A673 (cell line): ENCODE results near the gene STK10. TPM values are rescaled to one million over a fixed set of nuclear protein-coding genes. Genes with fewer than 3 reads are reported as not detected.

Source experiments
- BruUV-seq: library from RNA; stranded (reverse); fragments of 400-500 nt; replicated peaks from 2 replicates; lab custom pipeline; 2021; lab: Mats Ljungman, UMichigan
- CTCF ChIA-PET: fragments of 300-600 bp; sonication (Branson Sonifier 250); formaldehyde crosslinking; loops from one replicate; lab custom pipeline; 2022; ENCODE audit warnings: antibody characterized with exemption; lab: Charles Lee
- POLR2A ChIA-PET: fragments of 300-600 bp; sonication (Branson Sonifier 250); formaldehyde crosslinking; loops from one replicate; lab custom pipeline; 2022; ENCODE audit warnings: antibody characterized with exemption; ENCODE audit not compliant: low non-redundant PET; lab: Charles Lee
- DNase-seq: peaks from one replicate; pipeline ENCODE4 v3.0.0-alpha.2; 2015; ENCODE audit warnings: low spot score
- H3K27ac ChIP-seq: fragments of 200-600 bp; sonication (generic); 2 replicates; pipeline ENCODE4 v1.5.1; 2016; ENCODE audit warnings: mixed run types, low read depth, mild to moderate bottlenecking, mixed read lengths, antibody characterized with exemption, low read length; ENCODE audit not compliant: poor library complexity, severe bottlenecking
- H3K27me3 ChIP-seq: fragments of 200-600 bp; sonication (generic); replicated peaks from 2 replicates; pipeline ENCODE4 v1.6.1; 2017; ENCODE audit warnings: mixed run types, low read depth, mild to moderate bottlenecking, mixed read lengths, antibody characterized with exemption, low read length; ENCODE audit not compliant: insufficient read depth, poor library complexity
- H3K36me3 ChIP-seq: fragments of 200-600 bp; sonication (generic); 2 replicates; pipeline ENCODE4 v1.6.1; 2016; ENCODE audit warnings: mixed run types, mild to moderate bottlenecking, mixed read lengths, antibody characterized with exemption, low read length; ENCODE audit not compliant: insufficient read depth, poor library complexity, severe bottlenecking
- H3K4me1 ChIP-seq: fragments of 200-600 bp; sonication (generic); 2 replicates; pipeline ENCODE4 v1.6.1; 2017; ENCODE audit warnings: mixed run types, mild to moderate bottlenecking, mixed read lengths, antibody characterized with exemption, low read length; ENCODE audit not compliant: insufficient read depth, poor library complexity, severe bottlenecking
- H3K4me3 ChIP-seq: fragments of 200-600 bp; sonication (generic); 2 replicates; pipeline ENCODE4 v1.5.1; 2016; ENCODE audit warnings: low read depth, mixed run types, mild to moderate bottlenecking, mixed read lengths, low read length; ENCODE audit not compliant: poor library complexity, severe bottlenecking
- H3K9me3 ChIP-seq: fragments of 200-600 bp; sonication (generic); 2 replicates; pipeline ENCODE4 v1.6.1; 2016; ENCODE audit warnings: mixed run types, low read depth, mild to moderate bottlenecking, mixed read lengths, antibody characterized with exemption, low read length; ENCODE audit not compliant: poor library complexity, severe bottlenecking
- EZH2 ChIP-seq: fragments of 200-600 bp; sonication (generic); IDR thresholded peaks from 2 replicates; pipeline ENCODE4 v1.6.1; 2017; ENCODE audit warnings: borderline replicate concordance, low read depth, mild to moderate bottlenecking, mixed read lengths, antibody characterized with exemption, low read length; ENCODE audit not compliant: poor library complexity, severe bottlenecking
- intact Hi-C: fragments of 100-400 bp; cut with micrococcal nuclease; formaldehyde crosslinking; loops from one replicate; pipeline ENCODE4 v1.10.0; 2022; ENCODE audit not compliant: unreplicated experiment
- total RNA-seq: library from RNA; stranded (reverse); gene quantifications from 2 replicates; pipeline ENCODE4 v1.2.3, GENCODE V29; 2021
- TF ChIP-seq, protein P1 (sequence below): fragments of 300-800, 200-600 bp; sonication (generic); conservative IDR thresholded peaks from 2 replicates; pipeline ENCODE4 v1.5.1; 2017; ENCODE audit warnings: low read depth, mild to moderate bottlenecking, antibody characterized with exemption, low read length, moderate library complexity, mixed read lengths

STK10 gene
- total RNA-seq, 1 experiment from 2014 or later, result 3.8 TPM

DNA sequence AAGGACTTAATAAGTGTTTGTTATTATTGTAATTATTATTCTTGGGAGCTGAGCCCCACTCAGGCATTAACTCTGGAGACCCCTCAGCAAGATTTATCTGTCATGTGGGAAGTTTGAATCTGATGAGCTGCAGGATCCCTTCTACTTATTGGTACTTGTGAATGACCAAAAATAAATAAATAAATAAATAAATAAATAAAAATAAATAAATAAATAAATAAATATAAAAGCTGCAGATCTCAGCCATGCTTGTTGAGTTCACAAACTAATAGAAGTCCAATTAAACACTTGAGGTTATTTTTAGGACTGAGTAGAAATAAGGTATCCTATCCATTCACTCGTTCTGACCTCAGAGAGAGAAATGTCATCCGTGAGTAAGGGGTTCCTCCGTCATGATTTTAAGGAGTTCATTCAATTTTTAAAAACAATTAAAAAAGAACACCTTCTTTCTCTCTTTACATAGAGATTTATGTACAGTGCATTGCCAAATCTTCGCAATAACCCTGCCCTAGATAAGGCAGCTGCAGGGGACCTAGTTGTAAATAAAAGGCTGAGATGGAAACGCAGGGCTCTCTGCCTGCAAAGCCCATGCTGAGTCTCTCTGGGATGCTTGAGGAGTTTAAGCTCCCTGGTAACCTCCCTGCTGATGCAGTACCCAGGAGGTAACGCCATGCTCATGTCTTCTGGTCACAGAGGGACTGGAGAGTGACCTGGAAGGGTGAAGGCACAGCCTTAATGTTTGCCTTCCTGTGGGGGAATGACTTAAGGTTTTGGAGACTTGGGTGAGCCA is 7.2 kb upstream of the STK10 start:
- Histone ChIP-seq H3K27ac (no peak overlapping the region), H3K9me3 (no peaks in the 10 kb centered on the region), H3K4me1 (no peaks in the 10 kb centered on the region), H3K27me3 (no peaks in the 10 kb centered on the region), H3K36me3 (no peaks in the 10 kb centered on the region), H3K4me3 (no peak overlapping the region)
- intact Hi-C loops, result no loop called here
- CTCF ChIA-PET, result no interaction called here
- DNase-seq, result no peak
- TF ChIP-seq EZH2, result no peak
- TF ChIP-seq, protein P1, sequence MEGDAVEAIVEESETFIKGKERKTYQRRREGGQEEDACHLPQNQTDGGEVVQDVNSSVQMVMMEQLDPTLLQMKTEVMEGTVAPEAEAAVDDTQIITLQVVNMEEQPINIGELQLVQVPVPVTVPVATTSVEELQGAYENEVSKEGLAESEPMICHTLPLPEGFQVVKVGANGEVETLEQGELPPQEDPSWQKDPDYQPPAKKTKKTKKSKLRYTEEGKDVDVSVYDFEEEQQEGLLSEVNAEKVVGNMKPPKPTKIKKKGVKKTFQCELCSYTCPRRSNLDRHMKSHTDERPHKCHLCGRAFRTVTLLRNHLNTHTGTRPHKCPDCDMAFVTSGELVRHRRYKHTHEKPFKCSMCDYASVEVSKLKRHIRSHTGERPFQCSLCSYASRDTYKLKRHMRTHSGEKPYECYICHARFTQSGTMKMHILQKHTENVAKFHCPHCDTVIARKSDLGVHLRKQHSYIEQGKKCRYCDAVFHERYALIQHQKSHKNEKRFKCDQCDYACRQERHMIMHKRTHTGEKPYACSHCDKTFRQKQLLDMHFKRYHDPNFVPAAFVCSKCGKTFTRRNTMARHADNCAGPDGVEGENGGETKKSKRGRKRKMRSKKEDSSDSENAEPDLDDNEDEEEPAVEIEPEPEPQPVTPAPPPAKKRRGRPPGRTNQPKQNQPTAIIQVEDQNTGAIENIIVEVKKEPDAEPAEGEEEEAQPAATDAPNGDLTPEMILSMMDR, result no peak
- POLR2A ChIA-PET, result interaction anchor here (0.6 kb wide), 1 partner anchor 103 kb away, joined by 3 read pairs; no protein-coding TSS in a partner anchor
- BruUV-seq, result no TSS peak

DNA sequence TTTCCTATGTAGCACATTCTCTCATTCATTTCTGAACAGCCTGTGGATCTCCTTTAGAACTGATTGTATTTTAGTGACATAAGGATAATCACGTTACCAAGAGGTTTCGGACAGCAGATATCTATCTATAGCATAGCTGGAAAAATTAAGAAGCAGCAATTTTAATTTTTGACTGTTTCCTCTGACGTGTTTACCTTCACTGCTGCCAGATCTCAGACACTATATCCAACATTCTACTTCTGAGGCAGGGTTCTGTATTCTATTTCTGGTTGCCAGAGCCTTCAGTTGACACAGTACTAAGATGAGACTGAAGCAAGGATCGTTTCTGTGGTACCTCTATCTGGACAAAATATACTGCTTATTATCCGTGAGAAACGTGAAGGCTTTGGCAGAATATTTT is 5.8 kb upstream of the STK10 start, which contains the start of gene EFCAB9:
EFCAB9 (plus strand) TSS at position 301 of the 400 bp plus-strand sequence; CDS start at position 302, 1 bp downstream.
- POLR2A ChIA-PET, result no interaction called here
- H3K9me3 ChIP-seq, result no peaks in the 10 kb centered on the region
- H3K36me3 ChIP-seq, result no peaks in the 10 kb centered on the region
- DNase-seq, result no peak
- TF ChIP-seq, protein P1, result no peak
- no peak for TF ChIP-seq EZH2
- no peaks in the 10 kb centered on the region for H3K27me3 ChIP-seq
- H3K4me3 ChIP-seq, result no peak within 1 kb of the TSS
- CTCF ChIA-PET, result no interaction called here
- no peak within 1 kb of the TSS for H3K27ac ChIP-seq
- intact Hi-C loops, result no loop called here
- BruUV-seq, result no TSS peak
- H3K4me1 ChIP-seq, result no peaks in the 10 kb centered on the region

DNA sequence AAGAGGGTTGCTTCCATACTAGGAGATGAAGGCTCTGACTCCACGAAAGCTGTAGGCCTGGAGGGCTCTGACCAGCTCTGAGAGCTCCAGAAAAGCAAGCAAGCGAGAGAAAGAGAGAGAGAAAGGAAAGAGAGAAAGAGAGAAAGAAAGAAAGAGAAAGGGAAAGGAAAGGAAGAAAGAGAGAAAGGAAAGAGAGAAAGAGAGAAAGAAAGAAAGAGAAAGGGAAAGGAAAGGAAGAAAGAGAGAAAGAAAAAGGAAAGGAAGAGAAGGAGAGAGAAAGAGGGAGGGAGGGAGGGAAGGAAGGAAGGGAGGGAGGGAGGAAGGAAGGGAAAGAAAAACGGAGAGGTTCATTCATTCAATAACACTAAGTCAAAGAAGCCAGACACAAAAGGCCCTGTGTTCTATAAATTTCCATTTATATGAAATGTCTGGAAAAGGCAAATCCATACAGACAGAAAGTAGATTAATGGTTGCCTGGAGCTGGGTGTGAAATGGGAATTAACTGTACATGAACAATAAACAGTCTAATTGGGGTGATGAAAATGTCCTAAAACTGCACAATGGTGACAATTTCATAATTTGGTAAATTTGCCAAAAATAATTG is 1.8 kb upstream of the STK10 start:
- Histone ChIP-seq H3K27me3 (no peaks in the 10 kb centered on the region), H3K4me1 (no peaks in the 10 kb centered on the region), H3K4me3 (no peak overlapping the region), H3K9me3 (no peaks in the 10 kb centered on the region), H3K36me3 (no peaks in the 10 kb centered on the region), H3K27ac (no peak overlapping the region)
- ChIA-PET CTCF (no interaction called here), POLR2A (no interaction called here)
- intact Hi-C loops, result loop anchor here (5.0 kb wide), 2 partner anchors 93 to 182 kb away; partner anchors contain the start of genes FBXW11 and UBTD2
- DNase-seq, result no peak
- TF ChIP-seq, protein P1, result no peak
- no peak for TF ChIP-seq EZH2
- BruUV-seq, result no TSS peak
